GM21390 (cell line): ENCODE results near the gene INPP4A.
A peak's percentile ranks its signal among the peaks of the same experiment; 100 is the strongest.
"Not testable (repeated sequence)": the region's sequence is repeated elsewhere in the genome, so short reads cannot be mapped to it uniquely, and the experiment has no call there.

ENCODE experiments used
- ATAC-seq: cut with Tn5 transposase; IDR thresholded peaks from one replicate; pipeline ENCODE4 v1.9.1; 2021; ENCODE audit not compliant: unreplicated experiment

INPP4A gene

DNA sequence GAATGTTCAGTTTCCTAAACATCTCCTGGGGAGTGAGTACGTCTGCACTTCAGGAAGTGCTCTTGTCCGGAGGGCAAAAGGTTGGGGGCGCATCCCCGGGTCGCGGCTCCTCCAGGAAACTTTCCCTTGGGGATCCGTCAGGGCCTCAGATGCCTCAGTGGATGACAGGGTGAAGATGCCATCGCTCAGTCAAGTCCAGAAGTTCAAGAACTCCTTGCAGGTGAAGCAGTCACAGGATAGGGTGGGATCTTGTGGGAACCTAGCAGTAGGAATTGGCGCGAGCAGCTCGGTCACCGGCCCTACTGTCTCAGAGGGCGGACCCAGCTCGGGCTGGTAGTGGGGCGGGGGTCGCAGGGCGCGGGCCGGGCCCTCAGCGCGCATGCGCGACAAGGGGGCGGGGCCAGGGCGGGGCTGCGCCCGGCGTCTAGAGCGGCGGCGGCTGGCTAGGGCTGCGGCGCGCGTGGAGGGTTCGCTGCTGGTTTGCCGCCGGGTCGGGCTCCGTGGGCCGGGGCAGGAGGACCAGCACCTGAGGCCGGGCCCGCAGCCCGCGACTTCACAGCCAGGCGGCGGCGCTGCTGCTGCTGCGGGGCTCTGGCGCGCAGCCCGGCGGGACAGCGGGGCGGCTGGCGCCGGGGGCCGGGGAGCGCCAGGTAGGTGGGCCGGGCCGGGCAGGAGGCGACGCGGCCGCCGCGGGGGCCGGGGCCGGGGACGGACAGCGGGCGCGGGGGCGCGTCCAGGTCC lies at the start of gene INPP4A:
Gene INPP4A, plus strand, starts transcription at position 423 of the 741 bp plus-strand sequence. CDS start 75,191 bp downstream, outside the sequence.
- peak; percentile 75 for ATAC-seq

DNA sequence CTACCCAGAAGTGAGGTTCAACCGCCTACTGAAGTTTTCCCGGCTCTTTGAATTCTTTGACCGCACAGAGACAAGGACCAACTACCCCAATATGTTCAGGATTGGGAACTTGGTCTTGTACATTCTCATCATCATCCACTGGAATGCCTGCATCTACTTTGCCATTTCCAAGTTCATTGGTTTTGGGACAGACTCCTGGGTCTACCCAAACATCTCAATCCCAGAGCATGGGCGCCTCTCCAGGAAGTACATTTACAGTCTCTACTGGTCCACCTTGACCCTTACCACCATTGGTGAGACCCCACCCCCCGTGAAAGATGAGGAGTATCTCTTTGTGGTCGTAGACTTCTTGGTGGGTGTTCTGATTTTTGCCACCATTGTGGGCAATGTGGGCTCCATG lies 48.7 kb upstream of the INPP4A start:
- no peak for ATAC-seq

DNA sequence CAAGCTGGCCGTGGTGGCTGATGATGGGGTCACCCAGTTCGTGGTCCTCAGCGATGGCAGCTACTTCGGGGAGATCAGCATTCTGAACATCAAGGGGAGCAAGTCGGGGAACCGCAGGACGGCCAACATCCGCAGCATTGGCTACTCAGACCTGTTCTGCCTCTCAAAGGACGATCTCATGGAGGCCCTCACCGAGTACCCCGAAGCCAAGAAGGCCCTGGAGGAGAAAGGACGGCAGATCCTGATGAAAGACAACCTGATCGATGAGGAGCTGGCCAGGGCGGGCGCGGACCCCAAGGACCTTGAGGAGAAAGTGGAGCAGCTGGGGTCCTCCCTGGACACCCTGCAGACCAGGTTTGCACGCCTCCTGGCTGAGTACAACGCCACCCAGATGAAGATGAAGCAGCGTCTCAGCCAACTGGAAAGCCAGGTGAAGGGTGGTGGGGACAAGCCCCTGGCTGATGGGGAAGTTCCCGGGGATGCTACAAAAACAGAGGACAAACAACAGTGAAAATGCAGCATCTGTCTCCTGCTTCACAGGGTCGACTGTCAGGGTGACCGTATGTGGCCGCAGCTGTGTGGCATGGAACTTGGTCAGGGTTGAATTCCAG lies 47.8 kb upstream of the INPP4A start:
- ATAC-seq = no peak

DNA sequence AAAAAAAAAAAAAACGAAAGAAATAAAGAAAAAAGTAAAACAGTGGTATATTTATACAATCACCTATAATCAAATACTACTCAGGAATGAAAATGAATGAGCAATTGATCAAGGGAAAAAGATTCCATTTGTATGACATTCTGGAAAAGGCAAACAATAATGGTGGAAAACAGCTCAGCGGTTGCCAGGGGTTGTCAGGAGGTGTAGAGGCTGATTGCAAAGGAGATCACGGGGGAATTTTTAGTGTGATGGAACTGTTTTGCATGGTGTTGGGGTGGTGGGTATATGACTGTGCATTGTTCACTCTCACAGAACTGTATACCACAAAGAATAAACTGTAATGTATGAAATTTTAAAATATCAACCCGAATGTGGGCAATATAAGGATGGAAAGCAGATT lies 45.5 kb upstream of the INPP4A start:
- ATAC-seq = no peak

DNA sequence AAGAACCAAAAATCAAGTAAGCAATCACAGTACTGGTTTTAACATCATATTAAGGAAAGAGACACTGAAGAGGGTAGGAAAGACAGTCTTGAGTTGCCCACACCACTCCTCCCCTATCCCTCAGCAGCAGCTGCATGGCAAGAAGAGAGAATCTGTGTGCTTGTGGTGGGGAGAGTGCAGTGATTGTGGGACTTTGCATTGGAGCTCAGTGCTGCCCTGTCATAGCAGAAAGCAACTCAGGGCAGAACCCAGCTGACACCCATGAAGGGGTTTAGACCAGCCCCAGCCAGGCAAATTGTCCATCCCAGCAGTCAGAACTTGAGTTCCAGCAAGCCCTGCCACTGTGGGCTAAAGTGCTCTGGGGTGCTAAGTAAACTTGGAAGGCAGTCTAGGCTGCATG lies 40.8 kb upstream of the INPP4A start:
- no peak for ATAC-seq

DNA sequence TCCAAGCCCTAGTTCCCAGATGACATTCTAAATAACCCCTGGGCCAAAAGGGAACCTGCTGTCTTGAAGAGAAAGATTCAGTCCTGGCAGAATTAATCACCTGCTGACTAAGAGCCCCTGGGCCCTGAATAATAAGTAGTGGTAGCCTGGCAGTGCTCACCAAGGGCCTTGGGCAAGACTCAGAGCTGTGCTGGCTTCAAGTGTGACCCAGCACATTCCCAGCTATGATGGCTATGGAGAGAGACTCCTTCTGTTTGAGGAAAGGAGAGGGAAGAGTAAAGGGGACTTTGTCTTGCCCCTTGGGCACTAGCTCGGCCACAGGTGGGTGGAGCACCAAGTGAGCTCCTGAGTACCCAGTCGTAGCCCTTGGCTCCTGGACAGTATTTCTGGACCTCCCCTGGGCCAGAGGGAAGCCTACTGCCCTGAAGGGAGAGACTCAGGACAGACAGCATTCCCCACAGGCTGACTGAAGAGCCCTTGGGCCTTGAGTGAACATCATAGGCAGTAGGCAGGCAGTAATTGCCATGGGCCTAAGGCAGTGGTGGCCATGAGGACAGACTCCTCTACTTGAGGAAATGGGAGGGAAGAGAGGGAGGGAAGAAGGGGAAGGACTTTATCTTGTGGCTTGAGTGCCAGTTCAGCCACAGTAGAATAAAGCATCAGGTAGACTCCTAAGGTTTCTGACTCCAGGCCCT lies 40.0 kb upstream of the INPP4A start:
- no peak for ATAC-seq

DNA sequence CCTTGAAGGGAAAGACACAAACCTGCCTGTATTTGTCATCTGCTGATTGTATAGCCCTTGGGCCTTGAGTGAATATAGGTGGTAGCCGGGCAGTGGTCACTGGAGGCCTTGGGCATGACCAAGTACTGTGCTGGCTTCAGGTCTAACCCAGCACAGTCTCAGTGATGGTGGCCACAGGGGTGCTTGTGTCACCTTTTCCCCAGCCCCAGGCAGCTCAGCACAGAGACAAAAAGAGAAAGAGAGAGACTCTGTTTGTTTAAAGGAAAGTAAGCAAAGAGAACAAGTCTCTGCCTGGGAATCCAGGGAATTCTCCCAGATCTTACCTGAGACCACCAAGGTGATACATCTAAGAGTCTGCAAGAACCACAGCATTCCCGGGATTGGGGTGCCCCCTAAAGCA lies 39.4 kb upstream of the INPP4A start:
- ATAC-seq = no peak

DNA sequence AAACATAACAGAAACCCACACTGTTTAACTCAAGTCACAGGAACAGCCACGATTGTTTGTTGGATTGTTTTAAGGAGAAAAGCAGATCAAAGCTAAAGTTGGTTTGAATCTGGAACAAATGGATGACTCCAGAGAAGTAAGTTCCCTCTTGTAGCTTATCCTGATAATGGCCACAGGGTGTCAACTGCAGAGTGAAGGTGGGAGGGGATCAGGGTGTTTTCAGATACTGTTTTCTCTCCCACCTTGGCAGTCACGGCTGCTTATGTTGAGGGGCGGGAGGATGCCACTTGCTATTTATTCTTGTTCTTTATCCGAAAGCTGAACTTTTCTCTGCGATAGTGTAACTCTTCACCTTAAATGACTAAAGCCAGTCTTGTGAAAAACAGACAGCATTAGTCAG lies 36.5 kb upstream of the INPP4A start:
- ATAC-seq = no peak

DNA sequence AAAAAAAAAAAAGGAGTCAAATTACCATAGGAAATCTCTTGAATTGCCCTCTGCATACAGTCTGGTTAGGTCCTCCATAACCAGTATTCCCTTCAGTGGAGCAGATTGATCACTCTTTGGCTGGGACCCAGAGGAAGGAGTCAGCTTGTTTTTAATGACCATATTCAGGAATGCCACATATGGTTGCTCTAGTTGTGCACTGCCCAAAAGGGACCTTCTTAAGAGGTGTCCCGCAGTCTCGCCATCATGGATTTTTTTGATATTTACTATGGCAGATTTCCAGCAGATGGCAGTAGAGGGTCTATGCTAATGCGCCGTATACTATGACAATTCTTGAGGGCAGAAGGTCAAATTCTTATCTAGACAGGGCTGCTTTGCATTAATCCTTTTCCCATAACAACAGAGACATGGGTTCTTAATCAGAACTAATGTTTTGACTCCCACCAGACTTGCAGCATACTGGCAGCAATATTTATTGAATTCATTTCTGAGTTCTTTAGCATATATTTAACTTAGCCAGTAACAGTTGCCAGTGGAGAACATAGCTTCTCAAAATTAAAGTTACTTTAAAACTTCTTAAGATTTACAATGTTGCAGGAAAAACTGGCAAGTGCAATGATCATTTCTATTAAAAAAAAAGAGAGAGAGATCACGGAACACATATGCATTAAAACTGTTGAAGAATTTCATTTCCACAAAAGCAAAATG lies 31.8 kb upstream of the INPP4A start:
- peak; percentile 61 for ATAC-seq

DNA sequence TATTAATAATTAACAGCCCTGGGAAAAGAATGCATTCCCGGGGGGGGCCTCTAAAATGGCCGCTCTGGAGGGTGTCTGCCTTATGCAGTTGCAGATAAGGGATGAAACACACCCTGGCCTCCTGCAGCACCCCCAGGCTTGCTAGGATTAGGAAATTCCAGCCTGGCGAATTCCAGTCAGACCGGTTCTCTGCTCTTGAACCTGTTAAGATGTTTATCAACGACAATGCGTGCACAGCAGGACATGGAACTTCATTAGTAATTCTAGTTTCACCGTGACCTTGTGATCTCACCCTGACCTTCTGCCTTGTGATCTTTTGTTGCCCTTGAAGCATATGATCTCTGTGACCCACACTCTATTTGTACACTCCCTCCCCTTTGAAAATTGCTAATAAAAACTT lies 30.4 kb upstream of the INPP4A start:
- not testable (repeated sequence) for ATAC-seq

DNA sequence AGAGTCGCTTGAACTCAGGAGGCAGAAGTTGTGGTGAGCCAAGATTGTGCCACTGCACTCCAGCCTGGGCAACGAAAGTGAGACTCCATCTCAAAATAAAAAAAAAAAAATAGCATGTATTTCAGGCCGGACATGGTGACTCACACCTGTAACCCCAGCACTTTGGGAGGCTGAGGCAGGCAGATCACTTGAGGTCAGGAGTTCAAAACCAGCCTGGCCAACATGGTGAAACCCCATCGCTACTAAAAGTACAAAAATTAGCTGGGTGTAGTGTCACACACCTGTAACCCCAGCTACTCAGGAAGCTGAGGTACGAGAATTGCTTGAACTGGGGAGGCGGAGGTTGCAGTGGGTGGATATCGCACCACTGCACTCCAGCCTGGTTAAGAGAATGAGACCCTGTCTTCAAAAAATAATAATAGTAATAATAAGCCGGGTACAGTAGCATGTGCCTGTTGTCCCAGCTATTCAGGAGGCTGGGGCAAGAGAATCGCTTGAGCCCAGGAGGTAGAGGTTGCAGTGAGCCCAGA lies 28.9 kb upstream of the INPP4A start:
- not testable (repeated sequence) for ATAC-seq

DNA sequence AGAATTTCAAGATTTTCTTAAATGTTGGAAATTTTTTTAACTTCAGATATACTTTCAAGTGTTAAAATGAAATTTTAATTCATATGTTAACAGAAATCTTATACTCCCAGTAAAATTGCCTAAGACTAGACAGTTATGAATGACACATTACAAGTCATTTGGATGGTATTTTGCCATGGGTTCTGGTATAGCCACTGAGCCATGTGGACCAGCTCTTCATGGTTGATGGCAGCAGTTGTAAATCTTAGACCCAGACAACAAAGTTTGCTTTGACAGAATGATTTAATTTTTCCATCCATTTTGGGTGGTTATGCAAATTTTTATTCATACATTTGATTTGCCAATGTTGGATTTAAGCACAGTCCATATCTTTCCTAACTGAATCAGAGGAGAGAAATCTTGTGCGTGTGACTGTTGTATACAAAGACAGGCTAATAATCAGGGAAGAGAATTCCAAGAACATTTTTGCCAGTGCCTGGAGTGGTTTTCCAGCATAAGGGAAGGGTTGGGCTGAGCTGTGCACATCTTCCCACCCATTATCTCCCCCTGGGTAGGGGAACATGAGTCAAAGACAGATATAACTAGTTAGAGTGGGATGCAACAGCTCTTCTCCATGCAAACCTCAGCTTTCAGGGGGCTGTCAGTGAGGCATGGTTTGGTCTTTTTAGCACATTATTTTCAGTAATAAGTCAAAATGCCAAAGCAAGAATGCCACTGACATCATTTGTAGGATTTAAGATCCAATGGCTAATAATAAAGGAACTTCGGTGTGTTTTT lies 28.1 kb upstream of the INPP4A start:
- no peak for ATAC-seq

DNA sequence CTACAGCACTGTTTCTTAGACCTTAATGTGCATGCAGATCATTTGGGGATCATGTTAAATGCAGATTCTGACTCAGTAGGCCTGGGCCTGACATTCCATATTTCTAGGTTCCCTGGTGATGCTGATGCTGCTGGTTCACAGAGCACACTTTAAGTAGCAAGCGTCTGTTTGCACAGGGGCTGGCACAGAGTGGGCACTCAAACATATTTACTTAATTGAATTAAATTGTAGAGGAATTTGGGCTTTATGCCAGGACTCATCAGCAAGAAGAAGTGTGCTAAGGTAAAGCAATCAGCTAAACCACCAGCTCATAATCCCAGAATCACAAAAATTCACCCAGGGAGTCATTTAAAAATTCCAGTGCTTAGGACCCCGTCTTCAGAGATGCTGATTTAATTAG lies 25.1 kb upstream of the INPP4A start:
- no peak for ATAC-seq

DNA sequence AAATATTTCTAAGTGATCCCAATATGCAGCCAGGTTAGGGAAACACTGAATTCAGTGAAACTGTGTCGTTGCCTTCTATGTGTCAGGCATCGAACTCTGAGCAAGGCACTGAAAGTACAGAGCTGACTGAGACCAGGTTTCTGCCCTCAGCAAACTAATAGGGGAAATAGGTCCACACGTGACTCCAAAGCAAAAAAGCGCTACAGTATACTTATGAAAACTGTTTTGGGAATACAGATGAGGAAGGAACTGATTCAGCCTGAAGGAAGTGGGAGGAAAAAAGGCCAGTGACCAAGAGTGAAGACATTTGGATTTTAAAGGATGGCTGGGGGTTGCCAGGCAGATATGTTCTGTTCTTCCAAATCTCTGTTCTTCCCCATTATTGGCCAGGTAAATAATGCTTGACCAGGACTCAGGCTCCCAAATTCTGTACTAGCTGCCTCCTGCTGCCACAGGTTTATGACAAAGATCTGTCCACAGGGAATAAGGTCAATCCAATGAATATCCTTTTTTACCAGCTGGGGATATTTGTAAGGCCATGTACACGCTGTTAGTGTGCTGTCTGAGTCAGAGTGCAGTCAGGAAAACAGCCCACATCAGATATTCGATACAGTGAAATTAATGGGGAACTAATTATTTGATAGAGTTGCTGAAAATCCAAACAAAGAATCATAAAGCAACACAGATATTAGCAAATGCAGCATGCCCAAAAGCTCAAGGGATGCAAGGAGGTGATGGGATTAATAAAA lies 24.5 kb upstream of the INPP4A start:
- ATAC-seq = no peak

DNA sequence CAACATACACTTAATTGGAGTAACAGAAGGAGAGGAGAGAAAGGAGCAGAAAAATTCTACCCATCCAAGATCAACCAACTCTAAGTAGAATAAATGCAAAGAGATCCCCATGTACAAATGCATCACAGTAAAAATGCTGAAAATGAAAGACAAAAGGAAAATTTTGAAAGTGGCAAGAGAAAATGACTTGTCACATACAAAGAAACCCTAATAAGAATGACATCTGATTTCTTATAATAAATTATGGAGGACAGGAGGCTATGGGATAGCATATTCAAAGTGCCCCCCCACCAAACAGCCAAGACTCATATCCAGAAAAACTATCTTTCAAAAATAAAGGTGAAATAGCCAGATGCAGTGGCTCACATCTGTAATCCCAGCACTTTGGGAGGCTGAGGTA lies 22.2 kb upstream of the INPP4A start:
- ATAC-seq = no peak

DNA sequence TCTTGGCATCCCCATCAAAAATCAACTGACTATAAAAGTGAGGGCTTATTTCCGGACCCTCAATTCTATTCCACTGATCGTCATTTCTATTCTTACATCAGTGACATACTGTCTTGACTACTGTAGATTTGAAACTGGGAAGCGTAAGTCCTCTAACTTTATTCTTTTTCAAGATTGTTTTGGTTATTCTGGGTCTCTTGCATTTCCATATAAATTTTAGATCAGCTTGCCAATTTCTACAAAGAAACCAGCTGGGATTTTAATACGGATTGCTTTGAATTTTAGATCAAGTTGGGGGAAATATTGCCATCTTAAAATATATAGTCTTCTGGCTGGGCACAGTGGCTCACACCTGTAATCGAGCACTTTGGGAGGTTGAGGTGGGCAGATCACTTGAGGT lies 17.9 kb upstream of the INPP4A start:
- ATAC-seq = no peak

DNA sequence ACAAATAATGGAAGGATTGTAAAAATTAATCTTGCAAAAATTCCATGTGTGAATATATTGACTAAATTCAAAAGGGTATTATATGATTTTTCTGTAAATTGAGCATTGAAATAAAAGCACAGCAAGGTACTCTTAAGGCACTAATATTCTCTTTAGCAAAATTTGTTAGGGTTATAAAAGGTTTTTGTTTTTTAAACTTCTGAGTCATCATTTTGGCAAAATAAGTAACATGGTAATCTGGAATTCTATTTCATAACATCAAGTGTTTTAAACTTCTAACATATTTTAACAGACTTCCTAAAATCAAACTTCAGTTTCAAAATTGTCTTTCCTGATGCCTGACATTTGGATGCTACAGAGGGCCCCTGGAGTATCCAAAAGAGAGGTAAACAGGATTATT lies 12.5 kb upstream of the INPP4A start:
- ATAC-seq = no peak

DNA sequence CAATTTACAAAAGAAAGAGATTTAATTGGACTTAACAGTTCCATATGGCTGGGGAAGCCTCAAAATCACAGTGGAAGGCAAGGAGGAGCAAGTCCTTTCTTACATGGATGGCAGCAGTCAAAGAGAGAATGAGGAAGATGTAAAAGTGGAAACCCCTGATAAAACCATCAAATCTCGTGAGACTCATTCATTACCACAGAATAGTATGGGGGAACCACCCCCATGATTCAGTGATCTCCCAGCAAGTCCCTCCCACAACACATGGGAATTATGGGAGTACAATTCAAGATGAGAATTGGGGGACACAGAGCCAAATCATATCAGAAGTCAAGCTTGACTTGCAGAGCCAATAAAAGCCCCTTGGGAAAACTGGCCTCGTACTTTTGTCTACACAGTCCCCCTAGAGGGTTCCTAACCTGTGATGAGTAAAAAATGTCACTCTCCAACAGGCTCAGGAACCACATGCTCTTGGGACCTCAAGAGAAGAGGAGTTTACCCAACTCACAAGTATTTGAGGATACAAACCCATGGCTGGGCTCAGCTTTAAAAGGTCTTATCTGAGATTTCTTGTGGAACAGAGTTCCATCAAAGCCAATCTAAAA lies 11.2 kb upstream of the INPP4A start:
- no peak for ATAC-seq

DNA sequence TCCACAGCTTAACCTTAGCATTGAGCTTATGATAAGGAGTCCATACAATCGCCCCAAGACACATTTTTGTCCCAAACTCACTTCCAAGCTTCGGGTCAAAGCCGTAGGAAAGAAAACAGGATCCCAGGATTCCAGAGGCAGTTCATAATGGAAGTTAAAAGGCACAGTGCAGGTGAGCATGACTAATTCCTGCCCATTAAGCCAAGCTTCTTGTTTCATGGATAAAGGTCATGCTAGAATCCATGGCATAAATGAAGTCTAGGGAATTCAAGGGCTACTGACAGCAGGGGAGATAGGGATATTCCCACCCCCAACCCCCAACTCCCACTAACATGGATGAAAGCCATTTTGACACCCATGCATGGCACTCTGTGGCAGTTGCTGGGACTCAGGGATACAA lies 10.2 kb upstream of the INPP4A start:
- no peak for ATAC-seq
